ENCODE data around the gene TRPV3. TPM values are rescaled to one million over a fixed set of nuclear protein-coding genes. Genes with fewer than 3 reads are reported as not detected.

The TRPV3 gene
- total RNA-seq, 2 experiments from 2014 or later: 0.47 to 0.64 TPM

Other genes with a start within 250 kb of the TRPV3 start
- gene OR3A2, start 171.5 kb downstream of the TRPV3 start, total RNA-seq: 1 to 10 TPM; 7.2 to 8.3 TPM
- not detected for gene OR1E1, start 159.4 kb downstream of the TRPV3 start, total RNA-seq
- not detected for gene OR3A3, start 146.4 kb downstream of the TRPV3 start, total RNA-seq
- gene OR1E2, start 124.0 kb downstream of the TRPV3 start, total RNA-seq: not detected
- gene SPATA22, start 86.0 kb downstream of the TRPV3 start, total RNA-seq: under 1 TPM in 1 of 2 experiments, not detected in 1; 0.16 TPM
- gene ASPA, start 81.8 kb downstream of the TRPV3 start, total RNA-seq: not detected
- gene TRPV1, start 51.6 kb upstream of the TRPV3 start, total RNA-seq: 1 to 10 TPM; 1.4 TPM
- gene SHPK, start 78.4 kb upstream of the TRPV3 start, total RNA-seq: 10 to 100 TPM; 11.9 to 12.3 TPM
- 10 to 100 TPM; 10.6 to 11.0 TPM for gene CTNS, start 78.9 kb upstream of the TRPV3 start, total RNA-seq
- 10 to 100 TPM; 12.3 to 13.6 TPM for gene TAX1BP3, start 110.8 kb upstream of the TRPV3 start, total RNA-seq
- gene EMC6, start 111.0 kb upstream of the TRPV3 start, total RNA-seq: 10 to 100 TPM; 83.6 to 85.8 TPM
- 10 to 100 TPM; 32.0 to 38.7 TPM for gene P2RX5, start 138.3 kb upstream of the TRPV3 start, total RNA-seq
- gene HASPIN, start 166.1 kb upstream of the TRPV3 start, total RNA-seq: 10 to 100 TPM; 23.8 to 24.6 TPM
- 10 to 100 TPM; 24.9 to 29.8 TPM for gene ITGAE, start 243.4 kb upstream of the TRPV3 start, total RNA-seq